ENCODE data around the gene QDPR.

DNA sequence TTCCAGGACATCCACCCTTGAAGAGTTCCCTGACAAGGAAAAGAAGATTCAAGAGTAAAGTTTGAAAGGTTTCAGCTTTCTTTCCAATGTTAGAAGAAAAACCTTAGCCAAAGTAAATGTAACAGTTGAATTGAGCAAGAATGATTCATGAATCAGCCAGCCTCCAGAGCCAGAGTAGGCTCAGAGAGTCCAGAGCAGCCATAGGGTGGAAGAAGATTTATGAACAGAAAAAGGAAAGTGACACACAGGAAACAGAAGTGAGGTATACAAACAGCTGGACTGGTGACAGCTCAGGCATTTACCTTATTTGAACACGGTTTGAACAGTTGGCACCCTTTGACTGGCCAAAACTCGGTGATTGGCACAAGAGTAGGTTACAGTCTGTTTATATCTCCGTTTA lies 63.2 kb downstream of the QDPR start:
- TF ChIP-seq, protein P1, sequence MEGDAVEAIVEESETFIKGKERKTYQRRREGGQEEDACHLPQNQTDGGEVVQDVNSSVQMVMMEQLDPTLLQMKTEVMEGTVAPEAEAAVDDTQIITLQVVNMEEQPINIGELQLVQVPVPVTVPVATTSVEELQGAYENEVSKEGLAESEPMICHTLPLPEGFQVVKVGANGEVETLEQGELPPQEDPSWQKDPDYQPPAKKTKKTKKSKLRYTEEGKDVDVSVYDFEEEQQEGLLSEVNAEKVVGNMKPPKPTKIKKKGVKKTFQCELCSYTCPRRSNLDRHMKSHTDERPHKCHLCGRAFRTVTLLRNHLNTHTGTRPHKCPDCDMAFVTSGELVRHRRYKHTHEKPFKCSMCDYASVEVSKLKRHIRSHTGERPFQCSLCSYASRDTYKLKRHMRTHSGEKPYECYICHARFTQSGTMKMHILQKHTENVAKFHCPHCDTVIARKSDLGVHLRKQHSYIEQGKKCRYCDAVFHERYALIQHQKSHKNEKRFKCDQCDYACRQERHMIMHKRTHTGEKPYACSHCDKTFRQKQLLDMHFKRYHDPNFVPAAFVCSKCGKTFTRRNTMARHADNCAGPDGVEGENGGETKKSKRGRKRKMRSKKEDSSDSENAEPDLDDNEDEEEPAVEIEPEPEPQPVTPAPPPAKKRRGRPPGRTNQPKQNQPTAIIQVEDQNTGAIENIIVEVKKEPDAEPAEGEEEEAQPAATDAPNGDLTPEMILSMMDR (IDR thresholded peaks at IDR 0.05; ENCODE audit: insufficient read depth, low read length) = no peak
- TF ChIP-seq POLR2AphosphoS5 (IDR thresholded peaks at IDR 0.05; ENCODE audit: low read depth) = no peak
- TF ChIP-seq, protein P2, sequence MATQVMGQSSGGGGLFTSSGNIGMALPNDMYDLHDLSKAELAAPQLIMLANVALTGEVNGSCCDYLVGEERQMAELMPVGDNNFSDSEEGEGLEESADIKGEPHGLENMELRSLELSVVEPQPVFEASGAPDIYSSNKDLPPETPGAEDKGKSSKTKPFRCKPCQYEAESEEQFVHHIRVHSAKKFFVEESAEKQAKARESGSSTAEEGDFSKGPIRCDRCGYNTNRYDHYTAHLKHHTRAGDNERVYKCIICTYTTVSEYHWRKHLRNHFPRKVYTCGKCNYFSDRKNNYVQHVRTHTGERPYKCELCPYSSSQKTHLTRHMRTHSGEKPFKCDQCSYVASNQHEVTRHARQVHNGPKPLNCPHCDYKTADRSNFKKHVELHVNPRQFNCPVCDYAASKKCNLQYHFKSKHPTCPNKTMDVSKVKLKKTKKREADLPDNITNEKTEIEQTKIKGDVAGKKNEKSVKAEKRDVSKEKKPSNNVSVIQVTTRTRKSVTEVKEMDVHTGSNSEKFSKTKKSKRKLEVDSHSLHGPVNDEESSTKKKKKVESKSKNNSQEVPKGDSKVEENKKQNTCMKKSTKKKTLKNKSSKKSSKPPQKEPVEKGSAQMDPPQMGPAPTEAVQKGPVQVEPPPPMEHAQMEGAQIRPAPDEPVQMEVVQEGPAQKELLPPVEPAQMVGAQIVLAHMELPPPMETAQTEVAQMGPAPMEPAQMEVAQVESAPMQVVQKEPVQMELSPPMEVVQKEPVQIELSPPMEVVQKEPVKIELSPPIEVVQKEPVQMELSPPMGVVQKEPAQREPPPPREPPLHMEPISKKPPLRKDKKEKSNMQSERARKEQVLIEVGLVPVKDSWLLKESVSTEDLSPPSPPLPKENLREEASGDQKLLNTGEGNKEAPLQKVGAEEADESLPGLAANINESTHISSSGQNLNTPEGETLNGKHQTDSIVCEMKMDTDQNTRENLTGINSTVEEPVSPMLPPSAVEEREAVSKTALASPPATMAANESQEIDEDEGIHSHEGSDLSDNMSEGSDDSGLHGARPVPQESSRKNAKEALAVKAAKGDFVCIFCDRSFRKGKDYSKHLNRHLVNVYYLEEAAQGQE (IDR thresholded peaks at IDR 0.05; ENCODE audit: insufficient replicate concordance, low read depth) = no peak
- TF ChIP-seq GABPA (IDR thresholded peaks at IDR 0.05; ENCODE audit: low read depth) = no peak
